Measurements from ENCODE around the gene LIG3. TPM values are rescaled to one million over a fixed set of nuclear protein-coding genes. Genes with fewer than 3 reads are reported as not detected.
"Not testable (repeated sequence)": the region's sequence is repeated elsewhere in the genome, so short reads cannot be mapped to it uniquely, and the experiment has no call there.

Gene LIG3
- total RNA-seq, 1 donor from 2014 or later = 101 TPM

GRCh38 chr17:35044181-35044580 is 63.9 kb downstream of the LIG3 start:
- H3K36me3 Mint-ChIP-seq (ENCODE audit: insufficient read depth) = peaks cover 4% of the 10 kb centered on the region
- TF ChIP-seq CTCF (IDR thresholded peaks at IDR 0.05; ENCODE audit: unreplicated experiment) = no peak
- no peak overlapping the region for H3K27ac Mint-ChIP-seq
- H3K4me1 Mint-ChIP-seq (ENCODE audit: low read depth) = peaks cover 19% of the 10 kb centered on the region
- DNase-seq (ENCODE audit: low spot score, unreplicated experiment) = no peak
- peaks cover 3% of the 10 kb centered on the region for H3K9me3 Mint-ChIP-seq (ENCODE audit: low read depth)
- H3K4me3 Mint-ChIP-seq (ENCODE audit: low read depth) = no peak overlapping the region
- H3K27me3 Mint-ChIP-seq = no peaks in the 10 kb centered on the region

DNA sequence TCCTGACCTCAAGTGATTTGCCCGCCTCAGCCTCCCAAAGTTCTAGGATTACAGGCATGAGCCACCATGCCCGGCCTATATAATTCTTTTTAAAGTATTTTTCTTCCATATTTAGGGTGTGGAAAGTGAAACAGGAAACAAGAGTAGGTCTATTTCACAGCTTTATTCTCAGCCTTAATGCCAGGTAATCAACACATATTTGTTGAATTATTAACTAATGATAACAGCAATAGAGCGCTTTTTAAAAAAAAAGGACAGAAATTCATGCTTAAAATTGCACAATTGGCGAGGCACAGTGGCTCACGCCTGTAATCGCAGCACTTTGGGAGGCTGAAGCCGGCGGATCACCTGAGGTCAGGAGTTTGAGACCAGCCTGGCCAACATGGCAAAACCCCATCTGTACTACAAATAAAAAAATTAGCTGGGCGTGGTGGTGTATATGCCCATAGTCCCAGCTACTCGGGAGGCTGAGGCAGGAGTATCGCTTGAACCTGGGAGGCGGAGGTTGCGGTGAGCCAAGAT is 65.2 kb downstream of the LIG3 start:
- not testable (repeated sequence) for H3K27me3 Mint-ChIP-seq; H3K27ac Mint-ChIP-seq; H3K4me3 Mint-ChIP-seq (ENCODE audit: low read depth); DNase-seq (ENCODE audit: low spot score, unreplicated experiment); H3K9me3 Mint-ChIP-seq (ENCODE audit: low read depth); H3K36me3 Mint-ChIP-seq (ENCODE audit: insufficient read depth)
- H3K4me1 Mint-ChIP-seq (ENCODE audit: low read depth) = peaks cover 23% of the 10 kb centered on the region

DNA sequence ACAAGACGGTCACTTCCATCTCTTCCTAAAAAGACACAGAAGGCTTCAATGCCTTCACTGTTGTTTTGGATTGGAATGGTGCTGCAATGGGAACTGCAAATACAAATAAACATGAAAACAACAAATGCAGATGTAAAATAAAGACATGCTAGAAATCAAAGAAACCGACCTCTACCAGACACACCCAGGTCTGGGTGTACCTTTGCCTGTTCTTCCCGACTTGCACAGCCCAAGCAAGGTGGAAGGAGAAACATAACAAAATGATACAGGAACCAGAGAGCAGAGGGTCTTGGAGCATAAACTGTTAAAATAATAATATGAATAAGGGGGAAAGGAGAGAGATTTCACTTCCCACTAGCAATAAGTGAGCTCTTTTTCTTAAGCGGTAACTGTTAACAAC is 65.9 kb downstream of the LIG3 start:
- H3K4me3 Mint-ChIP-seq (ENCODE audit: low read depth) = no peak overlapping the region
- no peak overlapping the region for H3K27ac Mint-ChIP-seq

DNA sequence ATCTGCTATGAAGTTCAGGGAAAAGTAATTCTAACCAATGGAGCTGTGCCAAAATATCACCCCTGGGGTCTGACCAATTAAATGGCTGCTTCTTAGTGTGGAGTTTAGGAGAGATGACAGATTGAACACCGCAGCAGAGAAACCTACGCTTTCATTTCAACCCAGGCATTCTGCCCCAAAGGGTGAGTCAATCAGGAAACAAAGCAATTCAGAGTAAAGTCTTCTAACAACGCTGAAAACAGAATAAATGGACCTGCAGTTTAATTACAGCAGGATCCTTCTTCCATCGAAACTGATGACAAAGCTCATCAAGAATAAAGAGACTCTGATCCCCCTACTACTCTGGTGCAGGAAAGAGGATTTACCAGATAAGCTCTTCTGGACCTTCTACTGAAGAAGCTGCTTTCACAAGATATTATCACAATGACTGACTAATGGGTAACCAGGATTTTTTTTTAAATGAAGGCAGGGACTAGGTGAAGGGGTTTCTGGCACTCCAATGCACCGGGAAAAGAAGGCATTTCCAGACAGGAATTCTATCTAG is 66.5 kb downstream of the LIG3 start:
- peaks cover 3% of the 10 kb centered on the region for H3K36me3 Mint-ChIP-seq (ENCODE audit: insufficient read depth)
- TF ChIP-seq CTCF (IDR thresholded peaks at IDR 0.05; ENCODE audit: unreplicated experiment) = no peak
- H3K4me1 Mint-ChIP-seq (ENCODE audit: low read depth) = peaks cover 31% of the 10 kb centered on the region
- H3K4me3 Mint-ChIP-seq (ENCODE audit: low read depth) = no peak overlapping the region
- no peaks in the 10 kb centered on the region for H3K9me3 Mint-ChIP-seq (ENCODE audit: low read depth)
- no peaks in the 10 kb centered on the region for H3K27me3 Mint-ChIP-seq
- no peak for DNase-seq (ENCODE audit: low spot score, unreplicated experiment)
- no peak overlapping the region for H3K27ac Mint-ChIP-seq

More for the DNA sequence above, 65.9 kb downstream of the LIG3 start:
- Mint-ChIP-seq H3K9me3 (ENCODE audit: low read depth) (peaks cover under 1% of the 10 kb centered on the region), H3K27me3 (no peaks in the 10 kb centered on the region), H3K4me1 (ENCODE audit: low read depth) (peaks cover 25% of the 10 kb centered on the region), H3K36me3 (ENCODE audit: insufficient read depth) (peaks cover 3% of the 10 kb centered on the region)
- TF ChIP-seq CTCF (IDR thresholded peaks at IDR 0.05; ENCODE audit: unreplicated experiment) = no peak
- no peak for DNase-seq (ENCODE audit: low spot score, unreplicated experiment)

- Mint-ChIP-seq H3K9me3 (ENCODE audit: low read depth) (no peaks in the 10 kb centered on the region), H3K4me1 (ENCODE audit: low read depth) (peaks cover 40% of the 10 kb centered on the region), H3K36me3 (ENCODE audit: insufficient read depth) (peaks cover 3% of the 10 kb centered on the region), H3K27me3 (no peaks in the 10 kb centered on the region), H3K27ac (peak overlapping the region; percentile 4), H3K4me3 (ENCODE audit: low read depth) (no peak overlapping the region)
- no peak for TF ChIP-seq CTCF (IDR thresholded peaks at IDR 0.05; ENCODE audit: unreplicated experiment)
- DNase-seq (ENCODE audit: low spot score, unreplicated experiment) = no peak
Observed at GRCh38 chr17:35048685-35049379, 68.5 kb downstream of the LIG3 start.

DNA sequence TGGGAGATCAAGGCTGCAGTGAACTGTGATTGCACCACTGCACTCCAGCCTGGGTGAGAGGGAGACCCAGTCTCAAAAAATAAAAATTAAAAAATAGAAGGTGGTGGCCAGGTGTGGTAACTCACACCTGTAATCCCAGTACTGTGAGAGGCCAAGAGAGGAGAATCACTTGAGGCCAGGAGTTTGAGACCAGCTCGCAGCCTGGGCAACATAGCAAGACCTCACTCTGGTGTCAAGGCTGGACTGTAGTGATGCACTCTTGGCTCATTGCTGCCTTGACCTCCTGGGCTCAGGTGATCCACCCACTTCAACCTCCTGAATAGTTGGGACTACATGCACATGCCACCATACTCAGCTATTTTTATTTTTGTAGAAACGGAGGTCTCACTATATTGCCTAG is 69.9 kb downstream of the LIG3 start:
- Mint-ChIP-seq H3K9me3 (ENCODE audit: low read depth) (no peaks in the 10 kb centered on the region), H3K36me3 (ENCODE audit: insufficient read depth) (peaks cover 3% of the 10 kb centered on the region), H3K27ac (no peak overlapping the region), H3K4me3 (ENCODE audit: low read depth) (no peak overlapping the region), H3K4me1 (ENCODE audit: low read depth) (peaks cover 40% of the 10 kb centered on the region), H3K27me3 (no peaks in the 10 kb centered on the region)
- TF ChIP-seq CTCF (IDR thresholded peaks at IDR 0.05; ENCODE audit: unreplicated experiment) = no peak
- DNase-seq (ENCODE audit: low spot score, unreplicated experiment) = no peak
